Mammary epithelial cell (primary cell): ENCODE measurements around the gene SIM1.

ENCODE experiments used
- EZH2 ChIP-seq: IDR thresholded peaks from 2 replicates; pipeline ENCODE4 v1.6.1; 2012; ENCODE audit warnings: low read length, inconsistent platforms, borderline replicate concordance
- TF ChIP-seq, protein P1 (sequence below), 2 donors: IDR thresholded peaks in 1 of 2; conservative IDR thresholded peaks in 1 of 2; 2 replicates each; pipeline ENCODE4 v1.5.1; 2011 to 2012; ENCODE audit warnings: inconsistent platforms in 2 of 2, low read length in 2 of 2, mild to moderate bottlenecking in 2 of 2, control low read depth in 1 of 2, low read depth in 1 of 2; ENCODE audit not compliant: insufficient read depth in 1 of 2; ENCODE audit errors: extremely low read depth in 1 of 2

DNA sequence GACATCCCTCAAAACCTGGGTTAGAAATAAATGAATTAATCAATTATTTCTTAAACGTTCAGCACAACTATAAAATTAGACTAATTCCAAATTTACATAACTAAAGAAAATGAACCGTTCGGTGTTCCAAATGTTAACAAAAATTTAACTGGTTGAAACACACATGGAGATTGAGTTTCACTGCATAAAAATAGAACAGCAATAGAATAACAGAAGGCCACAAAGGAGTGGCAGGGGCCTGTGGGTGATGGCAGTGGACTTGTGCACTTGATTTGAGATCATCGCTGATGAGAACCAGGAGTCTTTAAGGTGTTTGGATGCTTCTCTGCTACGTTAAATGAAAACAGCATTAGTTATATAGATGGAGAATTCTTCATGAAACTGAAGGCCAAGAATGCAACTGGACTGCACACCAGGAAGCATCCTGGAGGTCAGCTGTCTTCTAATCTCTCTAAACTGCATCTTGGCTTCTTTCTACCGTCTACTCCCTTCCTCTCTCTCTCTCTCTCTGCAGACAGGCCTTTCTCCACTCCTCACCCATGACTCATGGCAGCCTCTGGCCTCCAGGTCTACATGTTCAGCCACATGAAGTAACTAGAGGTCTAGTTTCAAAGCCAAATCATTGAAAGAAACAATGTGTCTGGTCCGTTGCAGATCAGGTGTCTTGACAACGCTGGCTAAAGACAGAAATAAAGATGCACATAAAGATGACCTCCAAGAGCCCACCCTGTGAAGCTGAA, 111.3 kb downstream of the SIM1 start:
- TF ChIP-seq, protein P1, sequence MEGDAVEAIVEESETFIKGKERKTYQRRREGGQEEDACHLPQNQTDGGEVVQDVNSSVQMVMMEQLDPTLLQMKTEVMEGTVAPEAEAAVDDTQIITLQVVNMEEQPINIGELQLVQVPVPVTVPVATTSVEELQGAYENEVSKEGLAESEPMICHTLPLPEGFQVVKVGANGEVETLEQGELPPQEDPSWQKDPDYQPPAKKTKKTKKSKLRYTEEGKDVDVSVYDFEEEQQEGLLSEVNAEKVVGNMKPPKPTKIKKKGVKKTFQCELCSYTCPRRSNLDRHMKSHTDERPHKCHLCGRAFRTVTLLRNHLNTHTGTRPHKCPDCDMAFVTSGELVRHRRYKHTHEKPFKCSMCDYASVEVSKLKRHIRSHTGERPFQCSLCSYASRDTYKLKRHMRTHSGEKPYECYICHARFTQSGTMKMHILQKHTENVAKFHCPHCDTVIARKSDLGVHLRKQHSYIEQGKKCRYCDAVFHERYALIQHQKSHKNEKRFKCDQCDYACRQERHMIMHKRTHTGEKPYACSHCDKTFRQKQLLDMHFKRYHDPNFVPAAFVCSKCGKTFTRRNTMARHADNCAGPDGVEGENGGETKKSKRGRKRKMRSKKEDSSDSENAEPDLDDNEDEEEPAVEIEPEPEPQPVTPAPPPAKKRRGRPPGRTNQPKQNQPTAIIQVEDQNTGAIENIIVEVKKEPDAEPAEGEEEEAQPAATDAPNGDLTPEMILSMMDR (conservative IDR thresholded peaks at IDR 0.05 in 1 of 2, IDR thresholded peaks at IDR 0.05 in 1 of 2; ENCODE audit: extremely low read depth in 1 of 2, insufficient read depth in 1 of 2, low read depth in 1 of 2, low read length in 2 of 2): no peak
- no peak for TF ChIP-seq EZH2
